Measurements from ENCODE around the gene IQUB. TPM values are rescaled to one million over a fixed set of nuclear protein-coding genes. Genes with fewer than 3 reads are reported as not detected.

The IQUB gene
- total and polyA plus RNA-seq, 2 donors (not counting 1 experiment from before 2014, with no cell fraction given): 0.01 to 0.12 TPM

DNA sequence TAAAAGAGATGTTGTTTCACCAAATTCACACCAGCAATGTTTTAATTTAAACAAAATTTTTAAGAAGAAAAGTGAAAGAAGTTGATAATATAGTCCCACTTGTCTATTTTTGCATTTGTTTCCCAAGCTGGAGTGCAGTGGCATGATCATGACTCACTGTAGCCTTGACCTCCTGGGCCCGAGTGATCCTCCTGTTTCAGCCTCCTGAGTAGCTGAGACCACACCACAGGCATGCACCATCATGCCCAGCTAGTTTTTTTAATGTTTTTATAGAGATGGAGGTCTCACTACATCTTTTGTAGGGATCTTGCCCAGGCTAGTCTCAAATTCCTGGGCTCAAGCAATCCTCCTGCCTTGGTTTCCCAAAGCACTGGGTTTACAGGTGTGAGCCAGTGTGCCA, 37.3 kb upstream of the IQUB start:
- Mint-ChIP-seq H3K4me3 (no peak overlapping the region), H3K4me1 (peaks cover 5% of the 10 kb centered on the region), H3K27me3 (peaks cover 9% of the 10 kb centered on the region), H3K9me3 (ENCODE audit: insufficient read depth) (no peaks in the 10 kb centered on the region), H3K27ac (no peak overlapping the region)
- no peak for DNase-seq
- Histone ChIP-seq H3K9ac (ENCODE audit: low read length) (no peak overlapping the region), H3K4me1 (ENCODE audit: control insufficient read depth in 2 of 2, insufficient read depth in 2 of 2, low read length in 2 of 2) (peaks cover 0 to 3% of the 10 kb centered on the region in 2 donors), H3K79me2 (ENCODE audit: control insufficient read depth, insufficient read depth, low read length) (no peaks in the 10 kb centered on the region), H2AFZ (ENCODE audit: insufficient read depth, low read depth, low read length, poor library complexity, severe bottlenecking) (no peak overlapping the region), H3K27ac (ENCODE audit: low read length in 2 of 2) (no peak overlapping the region), H3K4me2 (replicated peaks; ENCODE audit: low read depth, low read length, poor library complexity, severe bottlenecking) (no peak overlapping the region), H4K20me1 (ENCODE audit: control insufficient read depth, insufficient read depth, low read length, poor library complexity, severe bottlenecking) (no peaks in the 10 kb centered on the region), H3K36me3 (replicated peaks in 1 of 2; ENCODE audit: control extremely low read depth in 1 of 2, control insufficient read depth in 1 of 2, extremely low read depth in 1 of 2, insufficient read depth in 2 of 2, low read length in 1 of 2) (no peaks in the 10 kb centered on the region), H3K27me3 (replicated peaks in 1 of 4; ENCODE audit: control extremely low read depth in 1 of 4, control insufficient read depth in 3 of 4, insufficient read depth in 4 of 4, low read length in 3 of 4) (no peaks in the 10 kb centered on the region), H3K9me3 (ENCODE audit: control extremely low read depth in 1 of 3, control insufficient read depth in 2 of 3, insufficient read depth in 1 of 3, low read length in 2 of 3) (no peaks in the 10 kb centered on the region), H3K4me3 (ENCODE audit: control extremely low read depth in 1 of 5, extremely low read depth in 1 of 5, insufficient read depth in 1 of 5, low read depth in 2 of 5, low read length in 4 of 5) (no peak overlapping the region)
- intact Hi-C loops (cut with micrococcal nuclease): no loop called here
- 50% methylated on average over 1 of the region's 1 CpG for WGBS (ENCODE audit: insufficient coverage)
- ChIA-PET CTCF (no interaction called here), POLR2A (no interaction called here)
- no peak for TF ChIP-seq EZH2 (IDR thresholded peaks at IDR 0.05; ENCODE audit: borderline replicate concordance, insufficient read depth, low read depth, low read length, poor library complexity, severe bottlenecking)
- TF ChIP-seq, protein P1, sequence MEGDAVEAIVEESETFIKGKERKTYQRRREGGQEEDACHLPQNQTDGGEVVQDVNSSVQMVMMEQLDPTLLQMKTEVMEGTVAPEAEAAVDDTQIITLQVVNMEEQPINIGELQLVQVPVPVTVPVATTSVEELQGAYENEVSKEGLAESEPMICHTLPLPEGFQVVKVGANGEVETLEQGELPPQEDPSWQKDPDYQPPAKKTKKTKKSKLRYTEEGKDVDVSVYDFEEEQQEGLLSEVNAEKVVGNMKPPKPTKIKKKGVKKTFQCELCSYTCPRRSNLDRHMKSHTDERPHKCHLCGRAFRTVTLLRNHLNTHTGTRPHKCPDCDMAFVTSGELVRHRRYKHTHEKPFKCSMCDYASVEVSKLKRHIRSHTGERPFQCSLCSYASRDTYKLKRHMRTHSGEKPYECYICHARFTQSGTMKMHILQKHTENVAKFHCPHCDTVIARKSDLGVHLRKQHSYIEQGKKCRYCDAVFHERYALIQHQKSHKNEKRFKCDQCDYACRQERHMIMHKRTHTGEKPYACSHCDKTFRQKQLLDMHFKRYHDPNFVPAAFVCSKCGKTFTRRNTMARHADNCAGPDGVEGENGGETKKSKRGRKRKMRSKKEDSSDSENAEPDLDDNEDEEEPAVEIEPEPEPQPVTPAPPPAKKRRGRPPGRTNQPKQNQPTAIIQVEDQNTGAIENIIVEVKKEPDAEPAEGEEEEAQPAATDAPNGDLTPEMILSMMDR (IDR thresholded peaks at IDR 0.05): no peak
- ATAC-seq (ENCODE audit: low read depth): no peak

DNA sequence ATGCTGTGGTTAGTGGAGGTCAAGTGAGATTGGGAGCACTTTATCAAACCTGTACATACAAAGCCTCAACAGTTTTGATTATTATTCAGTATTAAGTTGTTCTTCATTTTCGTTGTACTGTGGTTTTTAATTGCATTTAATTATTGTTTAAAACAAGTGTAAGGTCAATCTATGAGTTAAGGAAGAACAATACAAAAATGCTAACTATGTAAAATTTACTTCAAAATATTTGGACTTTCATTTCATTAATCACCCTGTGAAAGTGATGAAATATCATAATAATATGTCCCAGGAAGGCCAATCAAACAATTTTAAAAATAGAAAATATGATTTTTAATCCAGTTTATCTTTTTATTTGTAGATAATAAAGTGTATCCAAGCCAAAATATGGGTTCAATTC, 36.8 kb upstream of the IQUB start:
- Histone ChIP-seq H3K36me3 (replicated peaks in 1 of 2; ENCODE audit: control extremely low read depth in 1 of 2, control insufficient read depth in 1 of 2, extremely low read depth in 1 of 2, insufficient read depth in 2 of 2, low read length in 1 of 2) (no peaks in the 10 kb centered on the region), H3K79me2 (ENCODE audit: control insufficient read depth, insufficient read depth, low read length) (no peaks in the 10 kb centered on the region), H3K9me3 (ENCODE audit: control extremely low read depth in 1 of 3, control insufficient read depth in 2 of 3, insufficient read depth in 1 of 3, low read length in 2 of 3) (no peaks in the 10 kb centered on the region), H3K27me3 (replicated peaks in 1 of 4; ENCODE audit: control extremely low read depth in 1 of 4, control insufficient read depth in 3 of 4, insufficient read depth in 4 of 4, low read length in 3 of 4) (no peaks in the 10 kb centered on the region), H2AFZ (ENCODE audit: insufficient read depth, low read depth, low read length, poor library complexity, severe bottlenecking) (no peak overlapping the region), H3K9ac (ENCODE audit: low read length) (no peak overlapping the region), H3K27ac (ENCODE audit: low read length in 2 of 2) (no peak overlapping the region), H3K4me2 (replicated peaks; ENCODE audit: low read depth, low read length, poor library complexity, severe bottlenecking) (no peak overlapping the region), H3K4me1 (ENCODE audit: control insufficient read depth in 2 of 2, insufficient read depth in 2 of 2, low read length in 2 of 2) (peaks cover 0 to 3% of the 10 kb centered on the region in 2 donors), H3K4me3 (ENCODE audit: control extremely low read depth in 1 of 5, extremely low read depth in 1 of 5, insufficient read depth in 1 of 5, low read depth in 2 of 5, low read length in 4 of 5) (no peak overlapping the region), H4K20me1 (ENCODE audit: control insufficient read depth, insufficient read depth, low read length, poor library complexity, severe bottlenecking) (no peaks in the 10 kb centered on the region)
- DNase-seq (no peak), ATAC-seq (ENCODE audit: low read depth) (no peak)
- WGBS (ENCODE audit: insufficient coverage): no CpG with 5 or more reads among the region's 1 CpG
- H3K4me1 Mint-ChIP-seq: peaks cover 5% of the 10 kb centered on the region
- no peaks in the 10 kb centered on the region for H3K9me3 Mint-ChIP-seq (ENCODE audit: insufficient read depth)
- TF ChIP-seq, protein P1 (IDR thresholded peaks at IDR 0.05): no peak
- TF ChIP-seq EZH2 (IDR thresholded peaks at IDR 0.05; ENCODE audit: borderline replicate concordance, insufficient read depth, low read depth, low read length, poor library complexity, severe bottlenecking): no peak
- POLR2A ChIA-PET: no interaction called here
- H3K27ac Mint-ChIP-seq: no peak overlapping the region
- intact Hi-C loops (cut with micrococcal nuclease): no loop called here
- peaks cover 11% of the 10 kb centered on the region for H3K27me3 Mint-ChIP-seq
- no peak overlapping the region for H3K4me3 Mint-ChIP-seq
- CTCF ChIA-PET: no interaction called here

Measured in B cell (primary cell).